ENCODE results near the gene CFAP74.
"Not testable (repeated sequence)": the region's sequence is repeated elsewhere in the genome, so short reads cannot be mapped to it uniquely, and the experiment has no call there.

The CFAP74 gene

DNA sequence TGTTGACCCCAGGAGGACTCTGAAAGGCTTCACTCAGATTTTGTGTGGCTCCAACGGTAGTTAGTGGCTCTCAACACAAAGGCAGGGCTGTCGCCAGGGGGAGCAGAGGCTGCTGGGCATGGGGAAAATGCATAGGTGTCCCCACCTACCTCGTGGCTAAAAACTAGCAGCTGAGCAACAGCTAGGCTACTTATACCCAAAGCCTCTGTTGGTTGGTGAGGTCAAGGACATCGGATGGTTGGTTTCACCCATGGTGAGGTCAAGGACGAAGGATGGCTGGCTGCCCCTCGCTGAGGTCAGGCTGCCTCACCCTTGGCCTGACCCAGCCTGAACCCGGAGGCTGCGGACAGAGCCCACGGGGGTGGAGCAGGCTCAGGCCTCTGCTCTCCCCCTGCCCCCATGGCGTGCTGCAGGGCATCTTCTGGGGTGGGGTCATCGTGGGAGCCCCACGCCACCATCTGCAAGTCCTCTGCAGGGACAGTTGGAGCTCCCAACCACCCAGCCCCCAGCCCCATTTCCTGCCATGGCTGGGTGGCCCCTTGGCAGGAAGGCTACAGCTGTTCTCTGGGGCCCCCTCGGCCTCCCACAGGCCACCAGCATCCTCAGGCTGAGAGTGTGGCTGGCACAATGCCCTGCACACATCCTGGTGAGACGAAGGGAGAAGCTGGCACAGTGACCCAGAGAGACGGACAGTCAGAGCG lies 104.2 kb downstream of the CFAP74 start:
- DNase-seq (ENCODE audit: low read depth in 2 of 2), result no peak

DNA sequence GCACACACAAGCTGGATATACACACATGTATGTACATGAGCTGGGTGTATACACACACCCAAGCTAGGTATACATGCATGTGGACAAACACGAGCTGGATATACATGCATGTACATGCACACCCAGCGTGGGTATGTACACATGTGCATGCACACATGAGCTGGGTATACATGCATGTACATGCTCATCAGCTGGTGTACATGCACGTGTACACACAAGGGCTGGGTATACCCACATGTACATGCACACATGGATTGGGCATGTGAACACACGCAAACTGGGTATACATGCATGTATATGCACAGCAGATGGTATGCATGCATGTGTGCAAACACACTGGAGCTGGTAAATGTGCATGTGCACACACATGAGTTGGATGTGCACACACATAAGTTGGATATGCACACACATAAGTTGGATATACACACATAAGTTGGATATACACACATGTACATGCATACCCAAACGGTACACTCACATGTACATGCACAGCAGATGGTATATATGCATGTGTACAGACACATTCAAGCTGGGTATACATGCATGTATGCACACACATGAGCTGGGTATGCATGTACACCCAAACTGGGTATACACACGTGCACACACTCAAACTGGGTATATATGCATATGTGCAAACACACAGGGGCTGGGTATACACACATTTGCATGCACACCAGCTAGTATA lies 105.2 kb downstream of the CFAP74 start:
- no peak for DNase-seq (ENCODE audit: low read depth in 2 of 2)

DNA sequence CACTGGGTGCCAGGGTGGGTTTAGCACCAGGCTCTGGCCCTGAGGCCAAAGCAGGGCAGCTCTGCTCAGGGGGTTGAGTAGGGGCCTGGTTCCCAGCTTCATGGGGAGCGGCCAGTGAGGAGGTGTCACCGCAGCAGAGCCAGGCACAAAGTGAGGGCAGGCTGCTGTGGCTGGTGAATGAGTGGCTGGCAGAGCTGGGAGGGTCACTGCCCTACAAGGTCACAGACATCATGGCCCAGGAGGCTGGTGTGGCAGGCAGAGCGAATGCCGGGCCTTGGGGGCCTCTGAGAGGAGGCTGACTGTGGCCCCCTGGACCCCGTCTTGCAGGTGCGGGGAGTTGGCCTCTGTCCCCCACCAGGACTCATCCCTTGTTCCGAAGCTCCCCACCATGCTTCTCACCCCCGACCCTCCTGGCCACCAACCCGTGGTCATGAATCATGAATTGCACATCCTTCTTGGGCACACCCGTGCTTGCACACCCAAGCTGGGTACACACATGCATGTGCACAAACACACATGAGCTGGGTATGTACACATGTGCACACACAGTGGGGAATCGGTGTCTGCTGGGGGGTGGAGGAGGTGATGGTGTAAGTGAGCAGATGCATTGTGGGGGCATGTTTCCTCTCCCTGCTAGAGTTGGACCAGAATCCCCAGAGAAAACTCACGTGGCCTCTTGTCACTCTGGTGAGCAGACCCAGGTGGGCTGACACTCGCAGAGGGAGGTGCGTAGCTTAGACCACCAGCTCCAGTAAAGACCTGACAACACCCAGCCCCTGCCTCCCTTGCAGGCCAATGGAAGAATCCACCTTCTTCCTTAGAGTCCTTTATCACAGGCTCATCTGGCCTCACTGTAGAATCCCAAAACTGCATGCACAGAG lies 107.9 kb downstream of the CFAP74 start:
- no peak for DNase-seq (ENCODE audit: low read depth in 2 of 2)

DNA sequence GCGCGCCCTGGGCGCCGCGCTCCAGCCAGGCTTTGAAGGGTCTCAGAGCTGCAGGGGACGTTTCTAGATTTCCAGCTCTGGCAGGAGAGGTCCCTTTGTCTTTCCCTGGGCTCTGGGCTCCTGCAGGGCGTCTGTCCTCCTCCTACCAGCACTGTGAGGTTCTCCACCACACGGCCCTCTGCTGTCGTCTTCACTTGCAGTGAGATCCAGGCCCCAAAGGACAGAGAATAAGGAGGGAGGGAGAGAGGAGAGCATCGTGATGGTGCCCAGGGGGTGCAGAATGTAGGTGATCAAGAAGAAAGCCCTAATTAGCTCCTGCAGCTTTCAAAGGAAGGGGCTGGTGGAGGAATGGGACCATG lies 108.5 kb downstream of the CFAP74 start:
- DNase-seq (ENCODE audit: low read depth in 2 of 2), result no peak

DNA sequence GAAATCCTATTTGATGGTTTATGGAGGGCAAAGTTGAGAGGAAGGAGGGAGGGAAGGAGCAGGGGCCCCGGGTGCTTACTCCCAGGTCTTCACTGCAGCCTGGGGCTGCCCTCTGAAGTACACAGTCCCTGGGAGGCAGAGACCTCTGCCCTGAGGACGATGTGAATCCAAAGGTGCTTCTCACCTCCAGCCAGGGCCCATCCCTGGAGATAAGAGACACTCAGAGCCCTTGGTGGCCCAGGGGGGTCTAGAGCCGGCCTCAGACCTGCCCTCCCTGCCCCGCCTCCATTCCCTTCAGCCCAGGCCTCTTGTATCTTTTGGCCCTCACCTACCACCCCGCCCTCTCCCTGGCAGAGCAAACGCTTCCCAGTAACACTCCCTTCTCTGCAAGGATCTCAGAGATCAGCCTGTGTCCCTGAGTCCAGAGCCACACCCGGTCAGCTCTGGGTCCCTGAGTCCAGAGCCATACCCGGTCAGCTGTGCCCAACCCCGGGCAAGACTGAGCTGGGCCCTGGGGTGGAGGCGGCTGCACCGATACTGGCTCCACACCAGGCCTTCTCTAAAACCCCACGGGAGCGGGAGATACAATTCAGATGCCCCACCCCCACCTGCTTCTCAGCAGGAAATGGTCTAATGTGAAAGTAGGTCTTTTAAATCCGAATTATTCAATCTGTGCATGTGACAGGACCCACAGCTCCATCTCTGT lies 109.1 kb downstream of the CFAP74 start:
- DNase-seq (ENCODE audit: low read depth in 2 of 2), result no peak

DNA sequence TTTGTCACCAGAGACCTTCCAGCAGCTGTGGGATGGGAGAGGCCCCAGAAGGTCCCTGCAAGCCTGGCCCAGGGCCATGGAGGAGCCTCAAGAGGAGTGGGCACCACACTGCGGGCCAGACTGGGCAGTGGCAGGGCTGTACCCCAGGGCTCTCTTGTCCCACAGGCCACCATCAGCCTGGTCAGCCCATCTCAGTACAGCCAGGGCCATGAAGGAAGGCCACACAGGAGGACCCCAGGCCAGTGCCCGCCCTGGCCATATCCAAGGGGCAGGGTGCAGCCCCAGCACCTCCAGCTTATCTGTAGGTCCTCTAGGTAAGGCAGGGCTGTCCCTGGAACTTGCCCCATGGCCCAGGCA lies 109.6 kb downstream of the CFAP74 start:
- no peak for DNase-seq (ENCODE audit: low read depth in 2 of 2)

DNA sequence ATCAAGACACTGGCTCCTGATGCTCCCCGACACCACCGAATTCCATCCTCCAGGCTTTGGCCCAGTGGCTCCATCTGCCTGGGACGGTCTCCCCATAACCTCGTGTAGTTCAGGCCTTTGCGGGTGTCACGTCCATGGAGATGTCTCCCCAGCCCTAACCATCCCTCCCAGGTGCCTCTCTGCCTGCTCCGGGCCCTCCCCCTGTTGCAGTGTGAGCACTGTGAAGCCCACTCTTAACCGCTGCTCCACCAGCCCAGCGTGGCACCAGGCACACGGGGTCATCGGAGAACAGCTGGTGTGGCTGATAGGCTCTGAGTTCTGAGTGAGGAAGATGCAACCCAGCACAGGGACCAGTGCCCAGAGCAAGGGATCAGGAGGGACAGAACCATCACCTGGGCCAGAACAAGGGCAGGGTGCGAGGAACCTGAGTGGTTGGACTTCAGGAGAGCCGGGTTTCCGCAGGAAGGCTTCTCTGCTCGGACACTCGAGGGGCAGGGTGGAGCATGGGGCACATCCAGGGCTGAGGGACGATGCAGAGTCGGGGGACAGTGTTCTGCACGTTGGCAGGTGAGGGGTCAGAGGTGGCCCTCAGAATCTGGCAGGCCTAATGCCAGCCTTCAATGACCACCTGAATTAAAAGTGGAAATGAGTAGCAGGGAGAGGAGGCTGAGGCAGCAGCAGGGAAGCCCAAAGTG lies 110.1 kb downstream of the CFAP74 start:
- DNase-seq (ENCODE audit: low read depth in 2 of 2), result no peak

DNA sequence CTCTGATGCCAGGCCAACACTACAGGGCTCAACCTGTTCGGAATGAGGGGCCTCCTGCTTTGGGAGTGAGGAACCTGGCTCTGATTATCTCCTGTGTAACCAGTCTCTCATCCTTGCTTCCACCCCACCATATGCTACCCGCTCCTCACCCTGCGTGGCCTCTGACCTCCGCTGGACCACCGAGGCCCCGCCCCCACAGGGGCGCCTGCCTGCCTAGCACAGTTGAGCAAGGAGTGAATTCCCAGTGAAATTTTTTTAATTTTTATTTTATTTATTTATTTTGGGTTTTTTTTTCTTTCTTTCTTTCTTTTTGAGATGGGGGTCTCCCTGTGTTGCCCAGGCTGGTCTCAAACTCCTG lies 110.8 kb downstream of the CFAP74 start:
- DNase-seq (ENCODE audit: low read depth in 2 of 2), result no peak

DNA sequence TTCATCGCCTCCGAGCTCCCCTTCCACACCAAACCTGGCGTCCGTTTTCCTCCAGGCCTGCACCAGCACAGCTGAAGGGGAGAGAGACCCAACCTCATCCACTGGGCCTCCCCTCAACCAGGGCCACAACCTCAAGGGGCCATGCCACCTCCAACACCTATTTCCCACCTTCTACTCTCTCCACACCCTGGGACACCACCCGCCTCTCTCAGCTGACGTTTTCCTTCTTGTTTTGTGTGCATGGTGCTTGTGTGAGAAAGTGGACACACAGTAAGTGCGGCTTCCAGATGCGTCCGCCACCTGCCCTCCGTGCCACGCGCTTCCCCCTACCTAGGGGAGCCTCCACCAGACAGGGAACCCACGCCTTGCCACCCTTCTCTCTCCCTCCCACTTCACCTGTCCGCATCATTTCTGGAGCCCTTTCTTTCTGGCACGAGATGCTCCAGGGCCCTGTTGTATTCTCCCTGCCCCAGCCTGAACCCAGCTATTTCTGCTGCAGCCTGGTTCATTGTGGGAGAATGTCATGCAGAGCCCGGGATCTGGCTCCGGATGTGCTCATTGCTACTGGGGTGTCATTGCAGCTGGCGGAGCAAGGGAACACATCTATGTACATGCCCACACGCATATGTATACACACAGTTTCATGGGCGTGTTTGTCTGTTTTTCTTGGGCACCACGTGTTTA lies 111.4 kb downstream of the CFAP74 start:
- no peak for DNase-seq (ENCODE audit: low read depth in 2 of 2)

DNA sequence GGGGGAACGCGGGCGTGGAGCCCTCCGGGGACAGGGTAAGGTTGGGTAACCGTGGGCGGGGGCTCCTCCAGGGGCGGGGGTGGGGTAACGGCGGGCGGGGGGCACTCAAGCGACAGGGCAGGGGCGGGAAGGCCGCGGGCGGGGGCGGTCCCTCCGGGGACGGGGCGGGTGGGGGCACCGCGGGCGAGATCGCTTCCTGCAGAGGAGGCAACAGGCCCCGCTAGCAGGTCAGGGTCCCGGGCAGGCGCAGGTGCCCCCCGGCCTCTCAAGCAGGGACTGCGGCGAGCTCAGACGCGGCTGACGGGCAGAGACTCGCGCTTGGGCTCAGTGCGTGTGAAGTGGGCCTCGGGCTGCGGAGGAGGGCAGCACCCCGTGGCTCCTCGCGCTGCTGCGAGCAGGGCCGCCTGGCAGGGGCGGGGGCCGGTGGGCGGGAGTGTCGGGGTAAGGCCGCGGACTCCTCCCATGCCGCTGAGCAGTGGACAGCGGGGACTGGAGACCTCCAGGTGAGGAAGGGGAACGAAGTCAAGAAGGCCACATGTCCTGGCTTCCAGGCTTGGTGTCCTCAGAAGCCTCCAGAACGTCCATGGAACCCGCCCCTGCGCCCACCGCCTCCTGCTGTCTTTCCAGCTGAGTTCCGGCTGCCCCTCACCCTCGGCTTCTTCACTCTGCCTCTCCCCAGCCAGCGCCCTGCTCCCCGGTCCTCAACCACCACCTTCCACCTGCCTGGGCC lies 112.1 kb downstream of the CFAP74 start:
- peak; percentile 58 to 60 for DNase-seq (ENCODE audit: low read depth in 2 of 2)

DNA sequence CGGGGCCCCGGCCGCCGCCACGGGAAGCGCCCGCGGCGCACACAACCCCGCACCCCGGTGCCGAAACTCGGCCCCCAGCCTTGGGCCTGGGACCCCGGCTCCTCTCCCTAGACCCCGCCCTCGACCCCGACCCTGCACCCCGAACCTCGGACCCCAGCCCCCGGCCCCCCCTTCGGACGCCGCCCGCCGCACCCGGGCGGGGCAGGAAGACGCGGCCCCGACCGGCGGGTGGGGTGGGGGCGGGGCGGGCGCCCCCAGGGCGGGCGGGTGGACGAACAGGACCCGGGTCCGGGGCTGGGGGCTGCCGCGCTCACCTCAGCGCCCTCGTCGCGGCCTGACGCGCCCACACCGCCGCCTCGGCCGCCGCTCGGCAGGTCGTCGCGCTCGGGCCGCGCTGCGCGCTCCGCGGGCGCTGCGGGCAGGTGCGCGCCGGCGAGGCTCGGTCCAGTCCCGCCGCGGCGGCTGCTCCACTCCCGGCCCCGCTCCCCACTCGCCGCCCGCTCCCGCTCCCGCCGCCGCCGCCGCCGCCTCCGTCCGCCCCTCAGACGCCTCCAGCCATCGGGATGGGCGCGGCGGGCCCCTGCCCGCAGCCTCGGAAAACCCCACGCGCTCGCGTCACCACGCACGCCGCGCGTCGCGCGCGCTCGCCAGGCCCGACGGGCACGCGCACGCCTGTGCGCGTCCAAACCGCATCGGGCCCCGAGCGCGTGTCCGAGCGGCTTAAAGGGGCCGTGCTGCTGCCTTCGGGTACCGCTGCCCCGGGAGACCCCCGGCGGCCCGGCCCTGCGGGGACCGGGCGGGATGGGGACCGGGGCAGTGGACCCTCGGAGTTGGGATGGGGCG lies 112.9 kb downstream of the CFAP74 start, which contains the start of gene GNB1:
Gene GNB1, minus strand, starts transcription at position 582 of the 843 bp plus-strand sequence. CDS start 65,634 bp downstream, outside the sequence.
- DNase-seq (ENCODE audit: low read depth in 2 of 2), result peak; percentile 82 to 85

DNA sequence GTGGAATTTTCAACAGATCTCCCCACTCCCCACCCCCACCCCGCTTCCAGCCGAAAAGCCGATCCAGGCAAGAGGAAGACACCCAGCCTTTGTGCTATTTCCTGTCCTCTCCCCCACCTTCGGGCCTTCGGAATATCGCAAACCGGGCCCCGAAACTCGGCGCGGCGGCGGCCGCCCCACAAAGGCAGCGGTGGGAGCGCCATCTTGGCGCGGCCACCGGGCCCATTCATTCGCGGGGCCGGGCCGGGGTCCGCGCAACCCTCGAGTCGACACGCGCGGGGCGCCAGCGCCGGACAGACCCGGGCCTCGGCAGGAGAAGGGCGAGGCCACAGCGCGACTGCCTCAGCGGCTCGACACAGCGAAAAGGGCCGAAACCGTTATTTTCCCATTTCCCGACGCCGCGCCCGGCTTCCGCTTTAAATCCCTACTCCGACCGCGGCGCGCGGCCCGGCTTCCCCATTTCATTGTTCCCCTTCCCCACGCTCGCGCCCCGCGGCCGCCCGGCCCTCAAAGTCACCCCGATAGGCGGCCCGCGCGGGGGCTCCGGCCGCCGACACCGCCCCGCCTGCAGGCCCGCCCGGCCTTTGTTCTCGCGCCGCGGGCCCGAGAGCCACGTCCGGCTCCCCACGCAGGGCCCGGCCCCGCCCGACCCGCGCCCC lies 113.6 kb downstream of the CFAP74 start:
- DNase-seq (ENCODE audit: low read depth in 2 of 2), result peak; percentile 22 to 31

DNA sequence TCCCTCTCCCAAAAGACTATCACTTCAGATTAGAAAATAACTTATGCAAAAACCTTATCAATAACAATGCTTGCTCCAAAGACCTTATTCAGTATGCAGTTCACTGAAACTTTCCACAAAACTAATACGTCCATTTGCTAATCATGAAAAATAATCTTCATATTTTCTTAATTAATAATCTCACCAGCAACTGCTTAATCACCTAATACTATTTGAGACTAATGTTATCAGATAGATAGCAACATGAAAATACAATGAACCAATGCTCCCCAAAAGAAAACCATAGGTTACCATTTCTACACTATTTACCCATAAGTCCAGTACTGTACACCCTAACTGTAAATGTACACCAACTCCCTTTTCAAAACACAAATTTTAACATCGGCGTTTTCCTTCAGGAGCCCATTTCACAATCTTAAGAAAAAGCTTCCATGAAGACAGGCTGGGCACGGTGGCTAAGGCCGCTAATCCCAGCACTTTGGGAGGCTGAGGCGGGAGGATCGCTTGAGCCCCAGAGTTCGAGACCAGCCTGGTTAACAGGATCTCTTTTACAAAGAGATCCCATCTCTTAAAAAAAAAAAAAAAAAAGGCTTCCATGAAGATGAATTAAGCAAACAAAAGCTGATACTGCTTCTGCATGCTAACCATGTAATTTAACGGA lies 114.4 kb downstream of the CFAP74 start:
- DNase-seq (ENCODE audit: low read depth in 2 of 2), result no peak

DNA sequence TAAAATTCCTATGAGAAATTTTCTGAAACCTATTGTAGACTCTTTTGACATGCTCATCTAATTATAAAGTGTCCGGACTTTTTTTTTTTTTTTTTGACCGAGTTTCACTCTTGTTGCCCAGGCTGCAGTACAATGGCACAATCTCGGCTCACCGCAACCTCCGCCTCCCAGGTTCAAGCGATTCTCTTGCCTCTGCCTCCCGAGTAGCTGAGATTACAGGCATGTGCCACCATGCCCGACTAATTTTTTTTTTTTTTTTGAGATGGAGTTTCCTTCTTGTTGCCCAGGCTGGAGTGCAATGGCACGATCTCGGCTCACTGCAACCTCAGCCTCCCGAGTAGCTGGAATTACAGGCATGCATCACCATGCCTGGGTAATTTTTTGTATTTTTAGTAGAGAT lies 119.7 kb downstream of the CFAP74 start:
- not testable (repeated sequence) for DNase-seq (ENCODE audit: low read depth in 2 of 2)

DNA sequence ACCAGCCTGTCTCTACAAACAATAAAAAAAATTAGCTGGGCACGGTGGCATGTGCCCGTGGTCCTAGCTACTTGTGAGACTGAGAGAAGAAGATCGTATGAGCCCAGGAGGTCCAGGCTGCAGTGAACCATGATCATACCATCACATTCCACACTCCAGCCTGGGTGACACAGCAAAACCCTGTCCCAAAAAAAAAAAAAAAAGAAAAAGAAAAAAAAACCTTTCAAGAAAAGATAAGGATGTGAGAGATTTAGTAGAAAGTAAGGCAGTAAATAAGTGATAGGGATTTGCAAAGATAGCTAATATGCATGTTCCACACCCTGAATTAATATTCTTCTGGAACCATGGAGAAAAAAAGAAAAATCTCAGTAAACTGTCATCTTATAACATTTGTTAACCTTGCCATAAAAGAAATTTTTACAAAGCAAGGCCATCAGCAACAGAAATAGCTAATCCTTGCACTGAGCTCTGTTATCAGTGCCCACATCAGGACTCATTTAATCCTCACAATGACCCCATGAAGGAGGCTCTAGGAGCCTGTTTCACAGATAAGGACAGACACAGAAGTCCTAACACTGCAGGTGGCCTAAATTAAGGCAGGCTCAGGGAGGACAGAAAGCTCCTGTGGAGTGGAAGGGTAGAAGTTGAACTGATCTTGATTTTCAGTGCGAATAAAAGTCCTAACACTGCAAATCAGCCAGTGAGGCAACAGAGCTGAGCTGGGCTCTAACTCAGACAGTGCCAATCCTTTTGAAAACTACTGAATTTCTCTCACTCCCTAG lies 120.3 kb downstream of the CFAP74 start:
- DNase-seq (ENCODE audit: low read depth in 2 of 2), result no peak

DNA sequence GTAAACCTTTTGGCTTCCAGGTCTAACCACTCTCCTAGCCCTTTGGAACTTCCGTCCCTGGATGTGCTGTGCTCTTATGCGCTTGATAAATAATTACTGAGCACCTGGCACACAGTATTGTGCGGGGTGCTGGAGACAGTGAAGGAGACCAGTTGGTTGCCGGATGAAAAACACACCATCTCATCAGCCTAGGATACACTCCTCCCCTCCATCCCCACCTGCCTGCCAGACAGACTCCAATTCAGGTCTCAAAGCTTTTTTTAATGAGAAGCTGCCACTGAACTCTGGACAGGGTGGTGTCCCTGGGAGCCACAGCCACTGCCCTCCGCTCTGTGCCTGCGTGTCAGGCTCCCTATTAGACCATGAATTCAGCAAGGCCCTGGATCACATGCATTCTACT lies 121.9 kb downstream of the CFAP74 start:
- no peak for DNase-seq (ENCODE audit: low read depth in 2 of 2)

DNA sequence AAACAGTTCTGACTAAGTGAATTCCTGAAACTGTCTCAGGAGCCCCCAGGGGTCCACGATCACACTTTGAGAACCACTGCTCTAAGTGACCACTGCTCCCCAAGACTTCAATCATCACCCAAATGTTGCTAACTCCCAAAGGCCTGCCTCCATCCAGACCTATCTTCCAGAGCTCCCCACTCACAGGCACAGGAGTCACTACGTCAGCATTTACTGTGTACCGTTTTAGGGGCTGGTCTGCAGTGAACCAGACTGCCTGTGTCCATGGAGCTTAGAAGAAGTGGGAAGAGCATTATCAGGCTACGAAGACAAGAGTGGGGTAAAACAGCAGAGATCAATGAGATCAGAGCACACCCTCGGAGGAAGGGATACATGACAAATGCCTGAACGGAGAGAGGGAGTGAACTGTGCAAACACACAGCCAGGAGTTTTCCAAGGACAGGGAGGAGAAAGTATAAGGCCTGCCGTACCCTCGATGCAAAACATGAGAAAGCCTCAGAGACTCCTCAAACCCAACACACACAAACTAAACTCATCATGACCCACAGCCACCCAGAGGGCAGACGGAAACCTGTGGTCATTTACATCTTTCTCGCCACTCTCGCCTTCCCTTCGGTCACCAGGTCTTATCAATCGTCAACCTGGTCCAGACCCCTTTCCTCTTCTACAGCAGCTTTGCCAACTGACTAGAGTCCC lies 122.8 kb downstream of the CFAP74 start:
- no peak for DNase-seq (ENCODE audit: low read depth in 2 of 2)
